NCI-H524 treated with DMSO at 0.1 percent for 48 hours (cell line): ENCODE measurements around the gene CLNK.

Source experiments
- DNase-seq: peaks from one replicate; lab custom pipeline; 2025; lab: John Stamatoyannopoulos, UW

The CLNK gene

DNA sequence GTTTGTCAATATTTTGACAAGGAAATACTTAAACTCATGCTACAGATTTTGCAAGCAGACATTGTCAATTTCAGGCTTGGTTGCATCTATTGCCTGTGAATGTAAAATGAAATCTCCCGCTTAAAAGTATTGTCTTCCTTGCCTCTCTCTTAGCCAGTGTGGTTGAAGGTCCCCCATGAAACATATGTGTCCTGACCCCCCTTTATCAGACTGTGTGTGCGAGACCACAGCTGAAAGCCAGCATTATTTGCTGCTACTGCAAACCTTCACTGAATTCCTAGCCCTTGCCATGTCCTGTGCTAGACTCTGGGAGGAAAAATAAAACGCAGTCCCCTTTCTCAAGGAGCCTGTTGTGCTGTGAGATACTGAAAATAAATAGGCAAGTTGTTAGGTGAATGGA lies 16.6 kb upstream of the CLNK start:
- DNase-seq, result no peak

DNA sequence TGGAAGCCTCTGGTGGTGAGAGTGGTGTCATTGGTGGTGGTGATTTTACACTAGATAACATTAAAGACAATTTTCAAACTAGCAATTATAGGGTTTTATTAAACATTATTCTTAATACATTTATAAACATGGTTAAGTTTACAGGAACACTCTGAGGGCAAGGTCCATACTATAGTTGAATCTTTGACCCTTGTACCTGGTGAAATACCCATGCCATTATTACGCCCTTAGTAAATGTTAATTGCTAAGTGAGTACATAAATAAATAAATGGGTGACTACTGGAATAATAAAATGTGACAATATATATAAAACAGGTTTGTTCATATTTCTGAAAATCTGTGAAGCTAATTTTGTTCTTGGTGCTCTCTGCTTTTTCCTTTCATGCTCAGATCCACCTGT lies 13.6 kb upstream of the CLNK start:
- no peak for DNase-seq

DNA sequence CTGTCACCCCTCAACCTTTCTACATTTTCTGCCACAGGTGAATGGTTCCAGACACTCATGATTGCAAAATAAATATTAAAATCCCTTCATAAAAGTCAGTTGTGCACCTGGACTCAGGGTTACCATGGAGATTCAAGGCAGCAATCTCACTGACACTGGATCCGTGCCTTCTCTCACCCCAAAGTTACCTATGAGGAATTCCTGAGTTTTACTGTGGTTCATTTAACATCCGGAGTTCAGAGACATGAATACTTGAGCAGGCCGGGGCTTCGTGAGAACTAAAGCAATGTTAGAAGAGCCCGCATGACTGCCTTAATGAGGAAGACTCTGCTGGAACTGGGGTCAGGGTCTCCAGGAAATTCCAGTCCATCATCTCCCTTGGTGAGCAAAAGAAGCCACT lies 12.5 kb upstream of the CLNK start:
- DNase-seq, result no peak

DNA sequence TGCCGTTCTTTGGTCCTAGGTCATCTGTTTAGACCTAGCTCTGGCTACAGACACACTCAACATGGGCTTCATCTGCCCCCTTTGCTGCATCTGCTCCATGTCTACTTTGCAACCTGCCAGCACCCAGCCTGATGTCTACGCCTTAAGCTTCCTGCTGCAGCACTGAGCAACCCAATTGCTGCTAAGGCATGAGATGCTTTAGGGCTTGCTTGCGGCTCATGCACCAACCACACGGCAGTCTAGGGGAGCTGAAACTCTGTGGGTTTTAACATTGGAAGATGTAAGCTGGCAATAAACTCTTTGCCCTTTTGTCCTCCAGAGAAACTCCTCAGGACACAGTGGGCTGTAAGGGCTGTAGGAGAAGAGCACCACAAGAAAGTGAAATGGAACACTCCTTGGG lies 11.7 kb upstream of the CLNK start:
- no peak for DNase-seq

DNA sequence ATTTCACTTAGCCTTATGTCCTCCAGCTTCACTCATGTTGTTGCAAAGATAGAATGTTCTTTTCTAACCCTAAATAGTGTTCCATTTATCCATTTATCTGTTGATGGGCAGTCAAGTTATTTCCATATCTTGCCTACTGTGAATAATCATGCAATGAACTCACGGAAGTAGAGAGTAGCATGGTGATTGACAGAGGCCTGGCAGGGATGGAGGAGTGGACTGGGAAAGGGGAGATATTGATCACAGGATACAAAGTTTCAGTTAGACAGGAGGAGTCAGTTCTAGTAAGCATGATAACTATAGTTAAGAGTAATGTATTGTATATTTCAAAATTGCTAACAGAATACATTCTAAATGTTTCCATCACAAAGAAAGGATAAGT lies 10.3 kb upstream of the CLNK start:
- no peak for DNase-seq

DNA sequence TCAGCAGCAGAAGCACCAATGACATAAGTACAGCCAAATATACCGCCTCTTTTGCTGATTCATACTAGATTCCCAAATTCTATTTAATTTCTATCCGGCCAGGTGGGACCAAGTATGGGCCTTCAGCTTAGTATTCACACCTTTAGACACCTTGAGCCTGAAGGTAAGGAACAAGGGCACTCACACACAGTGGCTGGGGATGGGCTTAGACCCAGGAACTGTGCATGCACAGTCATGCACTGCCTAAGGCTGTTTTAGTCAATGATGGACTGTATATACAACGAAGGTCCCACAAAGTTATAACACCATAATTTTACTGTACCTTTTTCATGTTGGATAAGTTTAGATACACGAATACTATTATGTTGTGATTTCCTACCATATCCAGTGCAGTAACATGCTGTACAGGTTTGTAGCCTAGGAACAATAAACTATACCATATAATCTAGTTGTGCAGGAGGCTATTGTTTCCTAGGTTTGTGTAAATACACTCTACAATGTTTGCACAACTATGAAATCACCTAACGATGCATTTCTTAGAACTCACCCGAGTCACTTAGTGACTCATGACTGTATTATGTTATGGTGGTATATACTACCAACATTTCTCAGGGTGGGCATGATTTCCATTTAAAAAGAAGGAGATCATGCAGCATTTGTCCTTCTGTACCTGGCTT lies 9.7 kb upstream of the CLNK start:
- no peak for DNase-seq

DNA sequence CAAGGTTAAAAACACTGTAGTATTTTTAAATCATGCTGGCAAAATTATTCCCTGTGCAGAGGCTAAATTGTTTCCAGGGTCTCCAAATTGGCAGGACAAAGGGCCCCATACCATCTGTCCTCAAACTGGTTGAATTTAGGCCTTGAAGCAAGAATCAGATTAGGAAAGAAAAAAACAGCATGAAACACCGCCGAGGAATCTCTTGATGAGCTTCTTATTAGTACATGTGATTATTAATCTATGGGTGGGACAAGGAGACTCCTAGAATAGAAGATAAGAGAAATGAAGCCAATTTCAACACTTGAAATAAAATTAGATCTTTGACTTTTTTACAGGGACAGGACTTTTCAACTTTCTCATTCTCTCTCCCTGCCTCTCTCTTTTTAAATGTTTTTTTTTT lies 7.1 kb upstream of the CLNK start:
- DNase-seq, result peak; percentile 5

DNA sequence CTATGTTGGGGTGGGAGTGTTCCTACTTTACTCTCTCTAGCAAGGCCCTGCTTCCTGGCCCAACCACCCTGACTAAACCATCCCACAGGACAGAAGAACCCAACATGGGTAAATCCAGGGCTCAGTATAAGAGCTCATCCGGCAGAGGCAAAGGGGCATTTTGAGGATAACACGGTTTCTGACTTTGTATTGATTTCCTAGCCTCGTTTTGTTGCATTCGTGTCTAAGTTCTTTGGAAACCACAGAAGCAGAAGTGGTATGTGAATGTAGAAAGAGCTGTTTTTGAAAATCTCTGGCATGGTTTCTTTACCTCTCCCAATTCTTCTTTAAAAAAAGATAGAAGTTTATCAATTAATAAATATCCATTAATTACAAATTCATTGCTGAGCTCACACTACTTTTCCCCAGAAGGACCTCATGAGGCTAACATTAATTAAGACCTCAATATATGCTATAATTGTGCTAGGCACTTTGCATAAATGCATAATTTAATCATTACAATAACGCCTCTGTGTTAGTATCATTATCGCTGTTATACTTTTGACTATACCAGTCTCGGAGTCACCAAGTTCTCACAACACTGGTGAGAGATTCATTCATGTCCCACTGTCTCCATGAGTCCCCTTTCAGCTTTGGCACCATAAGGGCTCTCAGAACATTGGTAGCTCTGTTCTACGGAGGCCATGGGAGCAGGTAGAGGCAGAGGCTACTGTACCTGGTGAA lies 5.8 kb upstream of the CLNK start:
- no peak for DNase-seq

DNA sequence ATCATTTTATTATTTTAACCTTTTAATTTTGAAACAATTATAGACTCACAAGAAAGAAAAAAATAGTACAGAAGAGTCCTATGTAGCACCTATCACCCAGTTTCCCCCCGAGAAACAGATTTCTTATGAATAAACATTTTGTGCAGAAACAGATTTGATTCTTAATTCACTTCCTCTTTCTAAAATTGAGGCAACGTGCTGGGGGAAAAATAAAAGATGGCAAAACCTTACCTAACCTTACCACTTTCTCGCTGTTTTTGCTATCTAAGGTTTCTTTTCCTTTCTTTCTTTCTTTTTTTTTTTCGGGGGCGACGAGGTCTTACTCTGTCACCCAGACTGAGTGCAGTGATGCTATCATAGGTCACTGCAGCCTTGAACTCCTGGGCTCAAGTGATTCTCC lies 4.3 kb upstream of the CLNK start:
- no peak for DNase-seq

DNA sequence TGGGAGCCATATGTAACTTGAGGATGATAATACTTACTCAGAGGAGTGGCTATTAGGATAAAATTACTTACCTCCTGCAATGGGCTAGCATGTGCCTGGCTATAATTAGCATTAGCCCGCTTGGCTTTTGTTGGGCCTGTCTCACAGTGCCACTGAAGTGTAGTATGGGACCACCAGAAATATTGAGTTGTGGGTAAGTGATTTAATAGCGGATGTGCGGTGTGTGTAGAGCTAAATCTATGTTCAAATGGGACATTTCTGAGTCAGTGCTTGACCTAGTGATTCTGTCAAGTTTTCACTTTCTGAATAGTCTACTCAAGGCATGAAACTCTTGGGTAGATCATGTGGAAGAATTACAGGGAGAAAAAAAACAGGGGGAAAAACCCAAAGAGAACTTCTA lies 3.5 kb upstream of the CLNK start:
- DNase-seq, result peak; percentile 45

DNA sequence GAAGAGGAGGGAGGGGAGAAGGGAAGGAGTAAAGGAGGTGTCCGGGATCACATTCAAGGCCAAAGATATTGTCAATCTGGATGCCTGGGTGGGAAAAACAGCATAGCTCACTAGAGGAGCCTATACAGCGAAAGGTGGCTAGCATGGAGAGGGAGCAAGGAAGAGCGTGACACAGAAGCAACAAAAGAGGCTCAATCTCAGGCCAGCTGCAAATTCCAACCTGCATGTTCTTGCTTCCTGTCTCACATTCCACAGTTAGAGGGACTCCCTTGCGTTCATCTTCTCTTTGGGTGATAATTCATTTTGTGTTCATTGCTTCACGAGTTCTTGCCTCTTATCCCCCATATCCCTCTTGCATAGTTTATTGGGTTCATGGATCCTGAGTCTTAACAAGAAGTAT lies 3.0 kb upstream of the CLNK start:
- no peak for DNase-seq

DNA sequence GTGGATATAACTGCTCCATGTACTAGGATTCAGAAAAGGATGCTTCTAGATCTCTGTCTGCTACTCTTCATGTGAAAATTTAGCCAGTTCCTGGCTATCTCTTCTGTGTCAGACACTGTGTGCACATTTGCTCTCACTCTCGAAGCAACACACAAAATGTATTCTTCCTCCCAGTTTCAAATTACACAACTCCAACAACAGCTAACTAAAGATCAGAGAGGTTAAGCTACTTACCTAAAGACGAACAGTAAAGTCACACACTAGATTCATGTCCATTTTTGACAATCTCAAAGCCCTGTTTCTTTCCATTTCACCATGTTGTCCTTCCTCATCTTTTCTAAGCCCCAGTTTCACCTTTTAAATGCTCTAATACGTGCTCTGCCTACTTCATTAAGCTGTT lies 2.2 kb downstream of the CLNK start:
- no peak for DNase-seq

DNA sequence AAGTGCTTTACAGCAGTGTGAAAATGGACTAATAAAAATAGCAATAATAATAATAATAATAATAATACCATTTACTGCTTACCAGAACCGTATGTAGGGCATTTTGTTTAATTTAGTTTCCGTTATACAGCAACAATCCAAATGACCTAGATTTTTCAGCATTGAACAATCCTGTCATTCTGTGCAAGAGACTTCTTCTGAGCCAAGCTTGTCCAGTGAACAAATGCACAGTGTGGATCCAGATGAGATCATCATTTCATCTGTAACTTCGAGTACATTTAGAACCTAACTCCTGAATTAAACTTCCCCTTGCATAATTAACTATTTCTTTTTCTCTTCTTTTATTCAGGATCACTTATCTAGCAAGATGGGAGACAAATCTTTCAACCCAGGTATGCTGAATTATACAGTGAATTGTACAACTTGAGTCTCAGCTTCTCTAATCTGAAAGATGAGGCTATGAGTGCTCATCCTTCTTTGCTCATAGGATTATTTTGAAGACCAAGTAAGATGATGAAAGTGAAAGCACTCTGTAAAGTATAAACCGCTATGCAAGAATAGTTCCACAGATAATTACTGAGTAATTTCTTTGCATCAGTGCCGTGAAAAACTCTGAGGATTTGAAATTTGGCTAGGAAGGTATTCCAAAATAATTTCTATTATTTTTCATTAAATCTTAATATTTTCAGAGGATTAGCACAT lies 6.6 kb downstream of the CLNK start:
- no peak for DNase-seq

DNA sequence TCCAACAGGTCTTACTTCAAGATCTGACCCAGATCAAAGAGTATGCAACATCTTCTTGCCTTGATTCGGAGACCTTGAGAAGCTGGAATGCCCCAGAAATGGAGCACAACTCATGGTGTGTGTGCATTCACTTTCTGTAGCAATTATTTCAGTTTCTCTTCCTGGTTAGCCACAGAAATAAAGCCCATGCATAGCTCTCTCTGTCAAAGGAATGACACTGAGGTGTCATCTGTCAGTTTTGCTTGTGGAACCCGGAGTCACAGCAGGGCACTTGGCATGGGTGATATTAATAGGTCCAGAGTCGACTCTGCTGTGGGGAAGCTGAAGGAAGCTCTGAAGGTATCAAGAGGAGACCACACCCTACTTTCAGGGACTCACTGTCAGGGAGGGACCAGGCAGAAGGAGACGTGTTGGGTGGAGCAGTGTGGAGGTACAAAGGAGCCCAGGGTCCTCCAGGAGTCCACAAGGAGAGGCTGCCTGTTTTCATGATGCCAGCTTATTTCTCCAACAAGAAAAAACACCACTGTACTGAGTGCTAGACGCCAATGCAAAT lies 10.7 kb downstream of the CLNK start:
- no peak for DNase-seq

DNA sequence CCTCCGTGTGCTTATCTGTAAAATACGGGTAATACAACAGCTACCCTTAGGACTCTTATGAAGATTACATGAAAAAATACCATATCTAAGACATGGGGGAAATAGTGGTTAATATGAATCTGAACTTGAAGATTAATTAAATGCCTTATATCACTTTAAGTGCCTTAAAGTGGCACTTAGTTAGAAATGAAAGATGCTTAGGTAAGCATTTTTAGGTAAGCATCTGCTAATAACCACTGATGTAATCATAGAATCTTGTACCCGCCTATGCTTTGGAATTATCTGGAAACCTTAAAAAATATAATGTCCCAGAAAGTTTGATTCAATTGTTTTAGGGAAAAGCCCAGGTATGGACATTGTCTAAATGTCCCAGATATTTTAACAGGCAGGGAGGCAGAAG lies 12.2 kb downstream of the CLNK start:
- DNase-seq, result no peak

DNA sequence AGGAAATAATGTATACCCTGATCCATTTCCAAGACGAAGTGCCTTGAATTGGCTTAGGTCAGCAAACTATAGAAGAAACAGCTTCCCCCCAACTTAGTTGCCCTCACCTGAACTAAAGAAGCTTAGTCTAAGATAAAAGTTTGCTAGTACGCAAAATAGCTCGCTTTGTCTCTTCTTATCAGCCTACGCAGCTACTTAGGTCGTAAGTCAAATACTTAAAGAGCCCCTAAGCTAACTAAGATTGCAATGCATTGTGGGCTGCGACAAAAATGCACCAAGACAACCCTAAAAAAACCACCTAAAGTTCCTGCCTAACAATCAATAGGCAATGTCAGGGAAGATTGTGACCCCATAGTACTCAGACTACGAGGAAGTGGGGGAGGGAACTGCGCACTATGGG lies 12.8 kb downstream of the CLNK start:
- DNase-seq, result no peak

DNA sequence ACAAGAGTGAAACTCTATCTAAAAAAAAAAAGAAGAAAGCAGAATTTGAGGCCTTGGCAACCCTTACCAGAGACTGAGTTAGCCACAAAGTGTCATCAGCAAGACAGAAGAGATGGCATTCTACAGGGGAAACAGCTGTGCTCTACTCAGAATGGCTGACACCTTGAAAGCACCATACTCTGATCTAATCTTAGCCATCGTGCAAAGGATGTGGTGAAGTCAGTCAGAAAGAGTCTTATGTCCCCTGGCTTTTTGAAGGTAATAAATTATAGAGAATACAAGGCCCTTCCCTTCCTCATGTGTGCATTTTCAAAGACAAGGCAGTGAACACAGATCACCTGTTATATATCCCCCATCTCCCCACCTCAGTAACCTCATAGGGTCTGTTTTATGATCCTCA lies 13.2 kb downstream of the CLNK start:
- DNase-seq, result no peak

DNA sequence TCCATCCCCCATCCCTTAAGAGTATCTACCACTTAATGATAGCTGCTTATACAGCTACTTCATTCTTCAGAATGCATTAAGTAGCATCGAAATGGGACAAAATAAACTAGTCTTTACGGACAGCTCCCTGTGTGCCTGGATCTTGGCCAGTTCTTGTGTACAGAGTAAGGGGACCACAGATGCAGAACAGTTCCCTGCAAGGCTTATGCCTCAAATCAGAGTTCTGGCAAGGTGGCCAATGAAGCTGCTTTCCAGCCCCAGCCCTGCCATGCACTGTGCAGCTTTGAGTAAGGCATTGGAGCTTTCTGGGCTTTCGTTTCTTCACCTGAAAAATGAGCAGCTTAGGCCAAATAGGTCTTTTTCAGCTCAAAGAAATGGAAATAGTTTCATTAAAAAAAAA lies 14.2 kb downstream of the CLNK start:
- DNase-seq, result no peak

DNA sequence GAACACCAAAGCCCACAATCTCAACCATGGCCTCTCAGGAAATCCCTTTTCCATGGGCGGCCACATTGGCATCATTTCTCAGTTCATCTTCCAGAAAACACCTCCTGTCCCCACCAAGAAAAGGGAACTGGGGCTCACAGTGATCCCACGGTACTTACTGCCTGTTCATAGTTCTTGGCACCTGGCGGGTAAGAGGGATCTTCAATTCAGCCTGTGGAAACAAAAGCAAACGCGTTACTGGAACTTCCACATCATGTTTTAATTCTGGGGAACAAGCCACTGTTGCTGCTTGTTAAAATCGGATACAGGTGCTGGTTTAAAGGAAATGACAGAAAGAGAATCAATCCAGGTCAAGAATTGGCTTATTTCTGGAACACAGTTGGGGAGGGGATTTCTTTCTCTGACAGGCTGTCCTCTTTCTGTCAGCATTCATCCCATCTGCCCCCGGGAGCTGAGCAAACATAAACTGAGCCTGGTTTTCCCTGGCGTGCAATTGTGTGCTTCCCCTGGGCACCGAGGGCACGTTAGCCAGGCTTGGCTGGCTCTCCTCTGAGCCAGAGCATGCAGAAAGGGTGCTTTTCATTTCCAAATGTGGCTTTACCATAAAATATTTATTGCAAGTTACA lies 16.8 kb downstream of the CLNK start:
- peak; percentile 52 for DNase-seq

DNA sequence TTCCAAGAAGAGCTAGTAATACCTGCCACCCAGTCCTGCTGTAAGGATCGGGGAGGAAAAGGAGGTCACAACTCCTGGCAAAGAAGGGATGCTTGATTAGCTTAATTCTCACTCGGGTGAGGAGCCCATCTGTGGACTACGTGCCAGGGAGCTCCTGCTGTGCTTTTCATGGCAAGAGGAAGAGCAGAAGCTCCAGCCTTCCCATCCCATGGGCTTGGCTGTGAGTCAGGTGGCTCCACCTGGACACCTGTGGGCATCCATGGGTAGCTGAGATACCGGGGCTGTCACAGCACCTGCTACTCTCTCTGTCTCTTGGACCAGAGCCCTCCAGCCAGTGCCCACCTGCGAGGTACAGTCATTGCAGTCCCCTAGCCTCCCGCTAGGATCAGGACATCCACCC lies 18.0 kb downstream of the CLNK start:
- DNase-seq, result no peak

DNA sequence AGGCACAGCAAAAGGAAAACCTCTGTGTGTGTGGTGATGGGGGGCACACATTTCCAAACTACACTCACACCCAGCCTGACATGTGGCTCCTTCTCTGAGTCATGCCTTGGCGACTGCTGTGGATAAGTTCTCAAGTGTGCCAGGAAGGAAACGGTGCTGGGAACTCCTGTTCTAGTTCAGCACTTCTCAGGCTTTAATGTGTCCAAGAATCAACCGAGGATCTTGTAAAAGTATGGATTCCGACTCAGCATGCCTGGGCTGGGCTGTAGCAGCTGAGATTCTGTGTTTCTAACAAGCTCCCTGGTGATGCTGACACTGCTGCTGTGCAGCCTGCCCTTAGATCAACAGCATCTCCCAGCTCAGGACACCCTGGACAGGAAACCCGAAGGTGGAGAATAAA lies 20.2 kb downstream of the CLNK start:
- DNase-seq, result no peak

DNA sequence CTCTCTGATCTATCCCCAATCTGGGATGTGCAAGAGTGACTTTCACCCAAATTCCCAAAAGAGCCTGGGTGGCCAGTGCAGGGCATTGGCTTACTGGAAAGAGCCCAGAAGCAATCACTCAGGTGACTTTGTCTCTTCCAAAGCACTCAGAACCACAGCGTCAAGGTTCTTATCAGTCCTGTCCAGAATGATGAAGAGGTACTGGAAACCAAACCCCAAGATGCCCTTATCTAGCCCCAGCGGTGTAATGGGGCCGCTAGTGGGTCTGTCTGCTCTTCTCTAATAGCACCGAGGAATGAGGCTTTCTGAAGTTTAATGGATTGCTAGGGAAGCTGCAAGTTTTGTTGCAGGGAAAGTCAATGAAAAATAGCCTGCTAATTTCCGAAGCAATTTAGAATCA lies 21.6 kb downstream of the CLNK start:
- DNase-seq, result no peak

DNA sequence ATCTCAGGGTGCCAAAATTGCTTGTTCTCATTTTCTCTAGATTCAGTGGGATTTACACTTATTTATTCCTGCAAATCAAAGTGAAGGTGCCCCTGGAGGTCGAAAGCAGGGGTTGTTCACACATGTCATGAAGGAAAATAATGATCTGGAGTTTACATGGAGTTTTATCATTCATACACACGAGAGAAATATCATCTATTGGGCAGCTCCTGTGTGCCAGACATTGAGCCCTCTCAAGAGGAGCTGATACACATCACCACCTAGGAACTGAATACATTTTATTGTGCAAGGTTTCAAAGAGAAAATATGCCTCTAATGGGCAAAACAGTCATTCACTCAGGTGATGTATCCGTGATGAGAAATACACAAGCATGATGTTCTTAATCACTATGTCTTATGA lies 23.5 kb downstream of the CLNK start:
- no peak for DNase-seq
